MM.1S (cell line): Measurements from ENCODE around the gene PHACTR1.

Source experiments
- DNase-seq: peaks from one replicate; pipeline ENCODE4 v3.0.0-alpha.2; 2015
- H2AFZ ChIP-seq: fragments of 300-600 bp; sonication (generic); 2 replicates; pipeline ENCODE4 v1.6.0; 2016; ENCODE audit warnings: antibody characterized with exemption, low read length
- H3F3A ChIP-seq: fragments of 300-600 bp; sonication (generic); 2 replicates; pipeline ENCODE4 v1.6.1; 2016; ENCODE audit warnings: mild to moderate bottlenecking, antibody characterized with exemption, low read length, moderate library complexity, mixed read lengths; ENCODE audit not compliant: insufficient read depth
- H3K27ac ChIP-seq: fragments of 300-600 bp; sonication (generic); 2 replicates; pipeline ENCODE4 v1.5.1; 2016; ENCODE audit warnings: mild to moderate bottlenecking, low read length
- H3K27me3 ChIP-seq: fragments of 300-600 bp; sonication (generic); replicated peaks from 2 replicates; pipeline ENCODE4 v1.6.0; 2016; ENCODE audit warnings: low read length; ENCODE audit not compliant: insufficient read depth
- H3K36me3 ChIP-seq: fragments of 300-600 bp; sonication (generic); replicated peaks from 2 replicates; pipeline ENCODE4 v1.6.1; 2016; ENCODE audit warnings: mild to moderate bottlenecking, low read length, mixed read lengths; ENCODE audit not compliant: insufficient read depth
- H3K4me1 ChIP-seq: fragments of 300-600 bp; sonication (generic); 2 replicates; pipeline ENCODE4 v1.6.1; 2016; ENCODE audit warnings: low read length, mixed read lengths
- H3K4me2 ChIP-seq: fragments of 300-600 bp; sonication (generic); 2 replicates; pipeline ENCODE4 v1.6.0; 2016; ENCODE audit warnings: low read depth, low read length
- H3K4me3 ChIP-seq: fragments of 300-600 bp; sonication (generic); 2 replicates; pipeline ENCODE4 v1.5.1; 2016; ENCODE audit warnings: low read length, mixed read lengths
- H3K79me2 ChIP-seq: fragments of 300-600 bp; sonication (generic); 2 replicates; pipeline ENCODE4 v1.6.1; 2016; ENCODE audit warnings: mixed run types, low read length, mixed read lengths
- H3K9ac ChIP-seq: fragments of 300-600 bp; sonication (generic); 2 replicates; pipeline ENCODE4 v1.6.1; 2016; ENCODE audit warnings: low read length, mixed read lengths
- H3K9me2 ChIP-seq: fragments of 300-600 bp; sonication (generic); replicated peaks from 2 replicates; pipeline ENCODE4 v1.6.1; 2016; ENCODE audit warnings: mild to moderate bottlenecking, low read length, mixed read lengths; ENCODE audit not compliant: insufficient read depth
- H3K9me3 ChIP-seq: fragments of 300-600 bp; sonication (generic); replicated peaks from 2 replicates; pipeline ENCODE4 v1.6.1; 2016; ENCODE audit warnings: mild to moderate bottlenecking, low read length, mixed read lengths; ENCODE audit not compliant: insufficient read depth
- H4K20me1 ChIP-seq: fragments of 300-600 bp; sonication (generic); 2 replicates; pipeline ENCODE4 v1.6.1; 2016; ENCODE audit warnings: mild to moderate bottlenecking, low read length, moderate library complexity, mixed read lengths; ENCODE audit not compliant: insufficient read depth
- EZH2 ChIP-seq: fragments of 300-600 bp; sonication (generic); optimal IDR thresholded peaks from 2 replicates; pipeline ENCODE3; 2017; ENCODE audit warnings: low read depth, mild to moderate bottlenecking, antibody characterized with exemption, low read length, mixed read lengths
- EZH2phosphoT487 ChIP-seq: fragments of 300-600 bp; sonication (generic); IDR thresholded peaks from 2 replicates; pipeline ENCODE4 v1.6.1; 2018; ENCODE audit warnings: antibody characterized with exemption, low read length
- TF ChIP-seq, protein P1 (sequence below): fragments of 300-600 bp; sonication (generic); IDR thresholded peaks from 2 replicates; pipeline ENCODE4 v1.5.1; 2016; ENCODE audit warnings: antibody characterized with exemption, low read length, mixed read lengths

The PHACTR1 gene

DNA sequence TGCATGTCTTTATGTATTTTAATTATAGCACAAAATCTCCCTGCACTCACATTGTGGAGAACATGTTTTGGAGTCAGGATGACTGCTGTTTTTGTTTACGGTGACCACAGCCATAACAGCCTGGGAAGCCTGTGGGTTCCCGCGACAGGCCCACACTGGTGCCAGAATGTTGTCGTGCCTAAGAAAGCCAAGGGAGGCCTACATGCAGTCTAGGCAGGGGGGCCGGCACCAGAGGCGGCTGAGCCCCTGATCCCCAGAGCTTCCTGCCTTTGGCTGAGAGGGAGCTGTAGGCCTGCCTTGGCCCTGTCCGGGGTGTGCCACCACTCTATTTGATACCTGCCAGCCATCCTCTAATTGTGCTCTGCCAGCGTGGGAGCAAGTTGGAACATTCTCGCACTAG lies 565.1 kb downstream of the PHACTR1 start:
- Histone ChIP-seq H3K79me2 (peaks cover 57% of the 10 kb centered on the region), H3F3A (peaks cover 9% of the 10 kb centered on the region; the same call in 1 of the 2 replicates), H3K36me3 (peaks cover 4% of the 10 kb centered on the region), H3K9ac (no peak overlapping the region), H4K20me1 (no peaks in the 10 kb centered on the region), H3K4me2 (no peak overlapping the region), H3K4me1 (peaks cover 33% of the 10 kb centered on the region), H3K4me3 (no peak overlapping the region), H3K27me3 (no peaks in the 10 kb centered on the region), H2AFZ (no peak overlapping the region), H3K9me3 (no peaks in the 10 kb centered on the region), H3K9me2 (no peaks in the 10 kb centered on the region), H3K27ac (no peak overlapping the region)
- TF ChIP-seq EZH2phosphoT487 (no peak), EZH2 (no peak)
- TF ChIP-seq, protein P1, sequence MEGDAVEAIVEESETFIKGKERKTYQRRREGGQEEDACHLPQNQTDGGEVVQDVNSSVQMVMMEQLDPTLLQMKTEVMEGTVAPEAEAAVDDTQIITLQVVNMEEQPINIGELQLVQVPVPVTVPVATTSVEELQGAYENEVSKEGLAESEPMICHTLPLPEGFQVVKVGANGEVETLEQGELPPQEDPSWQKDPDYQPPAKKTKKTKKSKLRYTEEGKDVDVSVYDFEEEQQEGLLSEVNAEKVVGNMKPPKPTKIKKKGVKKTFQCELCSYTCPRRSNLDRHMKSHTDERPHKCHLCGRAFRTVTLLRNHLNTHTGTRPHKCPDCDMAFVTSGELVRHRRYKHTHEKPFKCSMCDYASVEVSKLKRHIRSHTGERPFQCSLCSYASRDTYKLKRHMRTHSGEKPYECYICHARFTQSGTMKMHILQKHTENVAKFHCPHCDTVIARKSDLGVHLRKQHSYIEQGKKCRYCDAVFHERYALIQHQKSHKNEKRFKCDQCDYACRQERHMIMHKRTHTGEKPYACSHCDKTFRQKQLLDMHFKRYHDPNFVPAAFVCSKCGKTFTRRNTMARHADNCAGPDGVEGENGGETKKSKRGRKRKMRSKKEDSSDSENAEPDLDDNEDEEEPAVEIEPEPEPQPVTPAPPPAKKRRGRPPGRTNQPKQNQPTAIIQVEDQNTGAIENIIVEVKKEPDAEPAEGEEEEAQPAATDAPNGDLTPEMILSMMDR, result no peak
- no peak for DNase-seq

DNA sequence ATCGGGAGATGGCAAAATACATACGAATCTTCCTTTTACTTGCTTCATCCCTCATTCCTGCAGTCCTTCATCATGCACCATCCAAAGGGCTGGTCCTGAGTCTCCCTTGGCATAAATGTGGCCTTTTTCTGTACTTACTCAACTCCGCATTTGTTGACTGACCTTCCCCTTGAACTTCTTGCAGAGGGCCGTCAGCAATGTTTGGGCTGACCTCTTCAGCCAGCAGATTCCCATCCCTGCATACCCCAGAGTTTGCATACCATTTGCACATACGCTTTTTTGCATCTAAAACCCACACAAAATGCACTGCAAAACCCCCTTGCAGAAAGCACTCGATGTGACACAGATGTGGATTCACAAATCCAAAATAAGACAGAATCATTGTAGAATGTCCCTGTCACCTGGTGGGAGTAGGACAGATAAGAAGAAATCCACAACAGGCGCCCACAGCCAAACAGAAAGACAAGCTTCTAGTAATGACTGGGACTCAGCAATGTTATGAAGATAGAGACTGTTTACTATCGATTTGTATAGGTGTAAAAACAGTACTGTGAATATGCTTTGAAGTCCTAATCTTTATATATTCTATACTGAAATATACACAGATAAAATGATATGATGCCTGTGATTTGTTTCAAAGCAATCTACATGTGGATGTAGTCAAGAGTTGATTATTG lies 566.0 kb downstream of the PHACTR1 start:
- H3K4me2 ChIP-seq, result no peak overlapping the region
- peaks cover 7% of the 10 kb centered on the region; the same call in 1 of the 2 replicates for H3F3A ChIP-seq
- no peak overlapping the region for H3K27ac ChIP-seq
- no peaks in the 10 kb centered on the region for H3K9me2 ChIP-seq
- TF ChIP-seq EZH2phosphoT487 (no peak), EZH2 (no peak)
- TF ChIP-seq, protein P1, result no peak
- H2AFZ ChIP-seq, result no peak overlapping the region
- H3K4me1 ChIP-seq, result peaks cover 26% of the 10 kb centered on the region
- no peaks in the 10 kb centered on the region for H3K27me3 ChIP-seq
- peaks cover 49% of the 10 kb centered on the region for H3K79me2 ChIP-seq
- DNase-seq, result no peak
- H3K9me3 ChIP-seq, result no peaks in the 10 kb centered on the region
- H4K20me1 ChIP-seq, result no peaks in the 10 kb centered on the region
- no peak overlapping the region for H3K4me3 ChIP-seq
- H3K36me3 ChIP-seq, result peaks cover 12% of the 10 kb centered on the region
- H3K9ac ChIP-seq, result no peak overlapping the region

DNA sequence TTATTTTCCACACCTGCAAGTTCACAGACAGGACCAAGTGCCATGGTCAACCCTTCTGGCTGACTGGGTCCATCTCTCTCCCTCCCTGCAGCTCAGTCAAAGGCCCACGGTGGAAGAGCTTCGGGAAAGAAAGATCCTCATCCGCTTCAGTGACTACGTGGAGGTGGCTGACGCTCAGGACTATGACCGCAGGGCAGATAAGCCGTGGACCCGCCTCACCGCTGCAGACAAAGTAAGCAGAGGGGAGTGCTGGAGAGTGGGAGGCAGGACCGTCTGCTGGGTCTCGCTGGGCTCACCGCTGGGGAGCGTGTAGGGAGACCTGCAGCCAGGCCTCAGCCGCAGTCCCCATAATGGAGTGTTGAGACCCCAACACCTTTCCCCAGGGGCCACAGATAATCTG lies 566.8 kb downstream of the PHACTR1 start:
- H3K9me2 ChIP-seq, result no peaks in the 10 kb centered on the region
- no peaks in the 10 kb centered on the region for H3K9me3 ChIP-seq
- no peak for TF ChIP-seq EZH2phosphoT487
- no peak for TF ChIP-seq EZH2
- TF ChIP-seq, protein P1, result no peak
- H3K4me1 ChIP-seq, result peaks cover 18% of the 10 kb centered on the region
- H3K36me3 ChIP-seq, result peaks cover 16% of the 10 kb centered on the region
- no peaks in the 10 kb centered on the region for H3F3A ChIP-seq
- H3K4me3 ChIP-seq, result no peak overlapping the region
- H4K20me1 ChIP-seq, result no peaks in the 10 kb centered on the region
- peaks cover 42% of the 10 kb centered on the region for H3K79me2 ChIP-seq
- no peak overlapping the region for H3K9ac ChIP-seq
- no peaks in the 10 kb centered on the region for H3K27me3 ChIP-seq
- no peak overlapping the region for H3K27ac ChIP-seq
- DNase-seq, result no peak
- H2AFZ ChIP-seq, result no peak overlapping the region
- H3K4me2 ChIP-seq, result no peak overlapping the region
